K562 (cell line): ENCODE data around the gene CPT1A. TPM values are rescaled to one million over a fixed set of nuclear protein-coding genes. Genes with fewer than 3 reads are reported as not detected.

ENCODE experiments used
- CBFA2T2 ChIP-seq: fragments of 450-650 bp; conservative IDR thresholded peaks from 2 replicates; pipeline ENCODE4 v1.6.1; 2017; ENCODE audit warnings: mild to moderate bottlenecking
- CBX8 ChIP-seq: fragments of 200-600 bp; sonication (generic); IDR thresholded peaks from 2 replicates; pipeline ENCODE4 v1.6.1; 2012; ENCODE audit warnings: borderline replicate concordance, mixed run types, low read depth, mild to moderate bottlenecking, moderate library complexity, mixed read lengths, low read length, control low read depth, inconsistent platforms; ENCODE audit not compliant: poor library complexity, severe bottlenecking; ENCODE audit errors: extremely low read depth
- DACH1 ChIP-seq: fragments of 450-650 bp; IDR thresholded peaks from 2 replicates; pipeline ENCODE4 v1.6.1; 2018; ENCODE audit not compliant: partially characterized antibody
- GATA2 ChIP-seq: sonication (generic); formaldehyde crosslinking; IDR thresholded peaks from 2 replicates; pipeline ENCODE4 v1.4.0; 2020; ENCODE audit warnings: mild to moderate bottlenecking, missing genetic modification reagents
- ID3 ChIP-seq, 2 experiments: fragments of 250-450 bp in 1 of 2; fragments of 450-650 bp in 1 of 2; sonication (Bioruptor Pico) in 1 of 2; IDR thresholded peaks; 2 replicates each; pipeline versions ENCODE4 v1.6.1 to v1.8.0; 2016 to 2021; ENCODE audit warnings: mild to moderate bottlenecking in 2 of 2, moderate library complexity in 2 of 2, missing compliant biosample characterization in 1 of 2, missing genetic modification characterization in 1 of 2
- RBM25 ChIP-seq: fragments of 200-400 bp; formaldehyde crosslinking; IDR thresholded peaks from 2 replicates; pipeline ENCODE4 v1.6.1; 2018; ENCODE audit warnings: low read length, low read depth, moderate library complexity; ENCODE audit not compliant: severe bottlenecking
- RBM39 ChIP-seq: fragments of 200-400 bp; formaldehyde crosslinking; optimal IDR thresholded peaks from 2 replicates; pipeline ENCODE3; 2018; ENCODE audit warnings: low read depth, low read length
- STAT5B ChIP-seq: fragments of 250-450 bp; sonication (Bioruptor Pico); IDR thresholded peaks from 2 replicates; pipeline ENCODE4 v1.8.0; 2021; ENCODE audit warnings: mild to moderate bottlenecking, inconsistent platforms
- THAP12 ChIP-seq: fragments of 250-450 bp; sonication (Bioruptor Pico); IDR thresholded peaks from 2 replicates; pipeline ENCODE4 v1.9.0; 2021; ENCODE audit warnings: mild to moderate bottlenecking, inconsistent platforms
- TOE1 ChIP-seq, 2 experiments: fragments of 450-650 bp in 1 of 2; sonication (generic) in 1 of 2; formaldehyde crosslinking in 1 of 2; IDR thresholded peaks; 2 replicates each; pipeline versions ENCODE4 v1.7.1 to v1.8.0; 2016 to 2022; ENCODE audit warnings: borderline replicate concordance in 2 of 2, mild to moderate bottlenecking in 2 of 2, antibody characterized with exemption in 1 of 2, inconsistent platforms in 1 of 2, low read depth in 1 of 2, missing genetic modification reagents in 1 of 2, moderate library complexity in 1 of 2
- UBTF ChIP-seq, 2 experiments: IDR thresholded peaks; 2 replicates each; pipeline ENCODE4 v1.6.1; 2012; ENCODE audit warnings: improper control_type of control experiment in 2 of 2, low read depth in 2 of 2, low read length in 2 of 2, borderline replicate concordance in 1 of 2
- ZNF408 ChIP-seq: fragments of 250-450 bp; sonication (Bioruptor Pico); IDR thresholded peaks from 2 replicates; pipeline ENCODE4 v1.4.0; 2020; ENCODE audit warnings: low read depth, mild to moderate bottlenecking, moderate library complexity
- ZNF583 ChIP-seq: fragments of 250-450 bp; sonication (Bioruptor Pico); IDR thresholded peaks from 2 replicates; pipeline ENCODE4 v1.4.0; 2020
- ZNF592 ChIP-seq: fragments of 450-650 bp; IDR thresholded peaks from 2 replicates; pipeline ENCODE4 v1.6.1; 2017; ENCODE audit warnings: antibody characterized with exemption, mild to moderate bottlenecking
- ZNF695 ChIP-seq: fragments of 450-650 bp; formaldehyde crosslinking; IDR thresholded peaks from 2 replicates; pipeline ENCODE4 v1.4.0; 2020; ENCODE audit warnings: mild to moderate bottlenecking, moderate library complexity
- ZNF75A ChIP-seq: fragments of 450-650 bp; formaldehyde crosslinking; IDR thresholded peaks from 2 replicates; pipeline ENCODE4 v1.4.0; 2020; ENCODE audit warnings: mild to moderate bottlenecking
- polyA plus RNA-seq, 8 experiments: library from polyadenylated mRNA; depleted of rRNA in 4 of 8; stranded (reverse) in 5 of 8; unstranded in 3 of 8; fragments of >200 nt; fragmentation: Nextera tagmentation in 2 of 8; fragmentation: Illumina TruSeq in 1 of 8; extraction: Ambion mirVana in 2 of 8; extraction: Trizol in 1 of 8; gene quantifications; 2 replicates each; pipeline versions ENCODE4 v1.2.1 to v1.2.3, GENCODE V29; 2011 to 2014; ENCODE audit warnings: inconsistent platforms in 1 of 8, missing spikeins in 1 of 8
- total RNA-seq, 7 experiments: library from RNA; depleted of rRNA in 6 of 7; stranded (reverse); fragments of >200 nt in 6 of 7; fragmentation: Illumina TruSeq in 2 of 7; extraction: Trizol in 2 of 7; gene quantifications; 2 replicates each; pipeline versions ENCODE4 v1.2.1 to v1.2.3, GENCODE V29; 2011 to 2021; ENCODE audit warnings: low replicate concordance in 1 of 7

The CPT1A gene
- total and polyA plus RNA-seq, 9 of the 15 experiments (the other 6 are each of a cell fraction or from before 2014, with no cell fraction given) = 2.6 to 29.1 (median 12.3) TPM

- TF ChIP-seq ZNF592 (0 out of 2 replicates have a peak, but pooled peaks have one; percentile 6), ZNF583 (peak; percentile 18; the same call in 1 of the 2 replicates), CBFA2T2 (peak; percentile 49), STAT5B (CRISPR knock-in tag) (no peak), RBM39 (peak; percentile 39), ZNF408 (no peak), THAP12 (CRISPR knock-in tag) (no peak), GATA2 (no peak), TOE1 (IDR thresholded peaks at IDR 0.05; ENCODE audit: borderline replicate concordance) (no peak), TOE1 (CRISPR knock-in tag; IDR thresholded peaks at IDR 0.05; ENCODE audit: borderline replicate concordance, low read depth) (no peak), UBTF (IDR thresholded peaks at IDR 0.05; ENCODE audit: borderline replicate concordance in 1 of 2, low read depth in 2 of 2, low read length in 2 of 2) (peak; percentile 22 to 64; a peak in 1 of 4 replicates), ZNF75A (CRISPR knock-in tag) (no peak), ID3 (CRISPR knock-in tag; IDR thresholded peaks at IDR 0.05) (no peak), ID3 (tag; IDR thresholded peaks at IDR 0.05) (0 out of 2 replicates have a peak, but pooled peaks have one; percentile 10), DACH1 (peak; percentile 16), ZNF695 (CRISPR knock-in tag) (no peak), RBM25 (no peak), CBX8 (no peak)
Measured at GRCh38 chr11:68839911-68840641, 1.6 kb downstream of the CPT1A start (continued).
